A673 (cell line): ENCODE results near the gene EXT2. TPM values are rescaled to one million over a fixed set of nuclear protein-coding genes. Genes with fewer than 3 reads are reported as not detected.

ENCODE experiments used
- BruUV-seq: library from RNA; stranded (reverse); fragments of 400-500 nt; replicated peaks from 2 replicates; lab custom pipeline; 2021; lab: Mats Ljungman, UMichigan
- CTCF ChIA-PET: fragments of 300-600 bp; sonication (Branson Sonifier 250); formaldehyde crosslinking; loops from one replicate; lab custom pipeline; 2022; ENCODE audit warnings: antibody characterized with exemption; lab: Charles Lee
- POLR2A ChIA-PET: fragments of 300-600 bp; sonication (Branson Sonifier 250); formaldehyde crosslinking; loops from one replicate; lab custom pipeline; 2022; ENCODE audit warnings: antibody characterized with exemption; ENCODE audit not compliant: low non-redundant PET; lab: Charles Lee
- DNase-seq: peaks from one replicate; pipeline ENCODE4 v3.0.0-alpha.2; 2015; ENCODE audit warnings: low spot score
- H3K27ac ChIP-seq: fragments of 200-600 bp; sonication (generic); 2 replicates; pipeline ENCODE4 v1.5.1; 2016; ENCODE audit warnings: mixed run types, low read depth, mild to moderate bottlenecking, mixed read lengths, antibody characterized with exemption, low read length; ENCODE audit not compliant: poor library complexity, severe bottlenecking
- H3K27me3 ChIP-seq: fragments of 200-600 bp; sonication (generic); replicated peaks from 2 replicates; pipeline ENCODE4 v1.6.1; 2017; ENCODE audit warnings: mixed run types, low read depth, mild to moderate bottlenecking, mixed read lengths, antibody characterized with exemption, low read length; ENCODE audit not compliant: insufficient read depth, poor library complexity
- H3K36me3 ChIP-seq: fragments of 200-600 bp; sonication (generic); 2 replicates; pipeline ENCODE4 v1.6.1; 2016; ENCODE audit warnings: mixed run types, mild to moderate bottlenecking, mixed read lengths, antibody characterized with exemption, low read length; ENCODE audit not compliant: insufficient read depth, poor library complexity, severe bottlenecking
- H3K4me1 ChIP-seq: fragments of 200-600 bp; sonication (generic); 2 replicates; pipeline ENCODE4 v1.6.1; 2017; ENCODE audit warnings: mixed run types, mild to moderate bottlenecking, mixed read lengths, antibody characterized with exemption, low read length; ENCODE audit not compliant: insufficient read depth, poor library complexity, severe bottlenecking
- H3K4me3 ChIP-seq: fragments of 200-600 bp; sonication (generic); 2 replicates; pipeline ENCODE4 v1.5.1; 2016; ENCODE audit warnings: low read depth, mixed run types, mild to moderate bottlenecking, mixed read lengths, low read length; ENCODE audit not compliant: poor library complexity, severe bottlenecking
- H3K9me3 ChIP-seq: fragments of 200-600 bp; sonication (generic); 2 replicates; pipeline ENCODE4 v1.6.1; 2016; ENCODE audit warnings: mixed run types, low read depth, mild to moderate bottlenecking, mixed read lengths, antibody characterized with exemption, low read length; ENCODE audit not compliant: poor library complexity, severe bottlenecking
- CTCF ChIP-seq: fragments of 300-800, 200-600 bp; sonication (generic); conservative IDR thresholded peaks from 2 replicates; pipeline ENCODE4 v1.5.1; 2017; ENCODE audit warnings: low read depth, mild to moderate bottlenecking, antibody characterized with exemption, low read length, moderate library complexity, mixed read lengths
- EZH2 ChIP-seq: fragments of 200-600 bp; sonication (generic); IDR thresholded peaks from 2 replicates; pipeline ENCODE4 v1.6.1; 2017; ENCODE audit warnings: borderline replicate concordance, low read depth, mild to moderate bottlenecking, mixed read lengths, antibody characterized with exemption, low read length; ENCODE audit not compliant: poor library complexity, severe bottlenecking
- intact Hi-C: fragments of 100-400 bp; cut with micrococcal nuclease; formaldehyde crosslinking; loops from one replicate; pipeline ENCODE4 v1.10.0; 2022; ENCODE audit not compliant: unreplicated experiment
- total RNA-seq: library from RNA; stranded (reverse); gene quantifications from 2 replicates; pipeline ENCODE4 v1.2.3, GENCODE V29; 2021

Gene EXT2
- total RNA-seq, 1 experiment from 2014 or later, result 123 TPM

- Histone ChIP-seq H3K27me3 (no peaks in the 10 kb centered on the region), H3K4me1 (no peaks in the 10 kb centered on the region), H3K9me3 (peaks cover 15% of the 10 kb centered on the region), H3K4me3 (no peak overlapping the region), H3K36me3 (peaks cover 34% of the 10 kb centered on the region), H3K27ac (peak overlapping the region; percentile 3)
- TF ChIP-seq CTCF, result no peak
- no peak for TF ChIP-seq EZH2
- POLR2A ChIA-PET, result interaction anchor here (0.6 kb wide), 2 partner anchors 48 to 70 kb away, joined by 3 to 4 read pairs; no protein-coding TSS in a partner anchor
- BruUV-seq, result no TSS peak
- intact Hi-C loops, result loop anchor here (2.0 kb wide), 1 partner anchor 71 kb away; no protein-coding TSS in a partner anchor
- no peak for DNase-seq
- CTCF ChIA-PET, result no interaction called here
Observed at GRCh38 chr11:44257338-44258189, 162.1 kb downstream of the EXT2 start.

- POLR2A ChIA-PET, result interaction anchor here (0.5 to 0.6 kb wide), 2 partner anchors 48 to 1746 kb away, joined by 3 to 5 read pairs; no protein-coding TSS in a partner anchor
Observed at GRCh38 chr11:44258190-44258489, 162.7 kb downstream of the EXT2 start.

GRCh38 chr11:44258839-44259420, 163.5 kb downstream of the EXT2 start:
- CTCF ChIA-PET, result no interaction called here
- H3K36me3 ChIP-seq, result peaks cover 35% of the 10 kb centered on the region
- H3K27me3 ChIP-seq, result no peaks in the 10 kb centered on the region
- no peaks in the 10 kb centered on the region for H3K4me1 ChIP-seq
- TF ChIP-seq EZH2 (no peak), CTCF (no peak)
- H3K9me3 ChIP-seq, result peaks cover 2% of the 10 kb centered on the region
- peak overlapping the region; percentile 10 for H3K27ac ChIP-seq
- intact Hi-C loops, result loop anchor here (2.0 kb wide), 1 partner anchor 70 kb away; no protein-coding TSS in a partner anchor
- no peak for DNase-seq
- H3K4me3 ChIP-seq, result no peak overlapping the region
- BruUV-seq, result no TSS peak
- POLR2A ChIA-PET, result interaction anchor here (0.6 kb wide), 1 partner anchor 48 kb away, joined by 3 read pairs; no protein-coding TSS in a partner anchor

More at GRCh38 chr11:44258190-44258489, 162.7 kb downstream of the EXT2 start:
- Histone ChIP-seq H3K27me3 (no peaks in the 10 kb centered on the region), H3K4me1 (no peaks in the 10 kb centered on the region), H3K4me3 (no peak overlapping the region), H3K9me3 (peaks cover 10% of the 10 kb centered on the region), H3K27ac (peak overlapping the region; percentile 3), H3K36me3 (peaks cover 34% of the 10 kb centered on the region)
- CTCF ChIA-PET, result no interaction called here
- no peak for DNase-seq
- intact Hi-C loops, result loop anchor here (2.0 kb wide), 1 partner anchor 71 kb away; no protein-coding TSS in a partner anchor
- no TSS peak for BruUV-seq
- TF ChIP-seq CTCF (no peak), EZH2 (no peak)
